Activated CD8-positive, alpha-beta memory T cell treated with anti-CD3 and anti-CD28 coated beads, Interleukin-2, amount 50 U/mL, for 48 hours (primary cell): Measurements from ENCODE around the gene HSPA4.
"Not testable (repeated sequence)": the region's sequence is repeated elsewhere in the genome, so short reads cannot be mapped to it uniquely, and the experiment has no call there.

Experiments used
- DNase-seq: peaks from one replicate; pipeline ENCODE4 v3.0.0-alpha.2; 2020

The HSPA4 gene

DNA sequence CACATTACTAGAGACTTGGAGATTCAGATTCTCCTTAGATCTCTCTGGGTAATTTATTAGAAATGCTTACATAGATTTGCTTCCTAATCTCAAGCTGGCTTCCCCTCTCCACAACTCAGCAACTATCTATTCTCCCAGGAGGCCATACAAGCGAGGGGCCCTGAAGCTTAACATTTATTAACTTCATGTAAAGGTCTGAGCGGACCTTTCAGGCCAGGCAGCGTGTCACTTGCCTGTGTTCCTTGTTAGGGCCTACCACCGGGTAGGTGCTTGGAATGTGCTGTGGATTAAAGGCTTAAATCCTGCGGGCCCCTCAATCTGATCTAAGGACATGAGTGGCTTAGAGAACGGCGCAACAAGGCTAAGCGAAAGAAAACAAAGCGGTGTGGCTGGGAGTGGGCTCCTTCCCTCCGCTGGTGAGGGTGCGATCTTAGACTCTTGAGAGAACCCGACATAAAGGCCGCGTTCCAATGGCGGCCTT, 712 bp upstream of the HSPA4 start:
- no peak for DNase-seq

DNA sequence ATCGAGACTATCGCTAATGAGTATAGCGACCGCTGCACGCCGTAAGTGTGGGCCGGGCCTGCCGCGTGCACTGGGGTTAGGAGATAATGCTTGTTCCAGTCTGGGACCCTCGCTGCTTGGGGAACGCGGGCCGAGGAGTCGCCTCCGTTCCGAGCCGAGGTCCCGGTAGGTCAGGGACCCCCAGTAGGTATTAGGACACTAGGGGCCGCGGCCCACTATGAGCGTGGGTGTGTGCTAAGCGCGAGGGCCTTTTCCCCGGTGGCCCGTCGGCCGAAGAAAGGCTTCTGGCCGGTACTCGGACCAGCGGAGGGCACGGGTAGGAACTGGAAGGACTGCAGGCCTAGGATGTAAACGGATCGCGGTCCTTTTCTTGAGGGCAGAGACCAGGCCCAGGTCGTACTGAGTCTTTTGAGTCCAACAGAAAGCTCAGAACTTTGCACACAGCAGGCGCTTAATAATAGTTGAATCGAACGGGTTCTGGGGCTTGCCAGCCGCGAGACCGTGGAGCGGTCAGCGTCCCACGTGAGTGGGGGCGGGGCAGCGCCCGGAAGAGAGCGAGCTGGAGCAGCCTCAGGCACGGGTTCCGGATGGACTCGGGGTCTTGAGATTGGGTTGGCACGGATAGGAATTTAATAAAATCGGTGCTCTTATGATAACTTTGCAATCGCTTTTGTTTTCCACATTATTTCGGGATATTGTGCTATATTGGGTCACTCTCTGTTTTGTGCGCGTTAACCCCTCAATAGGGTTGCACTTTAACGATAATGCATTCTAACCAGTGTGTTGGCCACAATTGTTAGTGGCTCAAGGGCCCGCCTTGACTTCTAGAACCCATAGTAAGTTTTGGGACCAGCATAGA, 733 bp downstream of the HSPA4 start:
- DNase-seq: peak; percentile 86

DNA sequence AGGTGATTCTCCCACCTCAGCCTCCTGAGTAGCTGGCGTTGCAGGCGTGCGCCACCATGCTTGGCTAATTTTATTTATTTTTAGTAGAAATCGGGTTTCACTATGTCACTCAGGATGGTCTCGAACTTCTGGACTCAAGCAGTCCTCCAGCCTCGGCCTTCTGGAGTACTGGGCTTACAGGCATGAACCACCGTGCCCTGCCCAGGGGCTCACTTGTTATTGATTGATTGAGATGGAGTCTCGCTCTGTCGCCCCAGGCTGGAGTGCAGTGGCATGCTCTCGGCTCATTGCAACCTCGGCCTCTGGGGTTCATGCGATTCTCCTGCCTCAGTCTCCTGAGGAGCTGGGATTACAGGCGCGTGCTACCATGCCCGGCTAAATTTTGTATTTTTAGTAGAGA, 1.6 kb downstream of the HSPA4 start:
- DNase-seq: no peak

DNA sequence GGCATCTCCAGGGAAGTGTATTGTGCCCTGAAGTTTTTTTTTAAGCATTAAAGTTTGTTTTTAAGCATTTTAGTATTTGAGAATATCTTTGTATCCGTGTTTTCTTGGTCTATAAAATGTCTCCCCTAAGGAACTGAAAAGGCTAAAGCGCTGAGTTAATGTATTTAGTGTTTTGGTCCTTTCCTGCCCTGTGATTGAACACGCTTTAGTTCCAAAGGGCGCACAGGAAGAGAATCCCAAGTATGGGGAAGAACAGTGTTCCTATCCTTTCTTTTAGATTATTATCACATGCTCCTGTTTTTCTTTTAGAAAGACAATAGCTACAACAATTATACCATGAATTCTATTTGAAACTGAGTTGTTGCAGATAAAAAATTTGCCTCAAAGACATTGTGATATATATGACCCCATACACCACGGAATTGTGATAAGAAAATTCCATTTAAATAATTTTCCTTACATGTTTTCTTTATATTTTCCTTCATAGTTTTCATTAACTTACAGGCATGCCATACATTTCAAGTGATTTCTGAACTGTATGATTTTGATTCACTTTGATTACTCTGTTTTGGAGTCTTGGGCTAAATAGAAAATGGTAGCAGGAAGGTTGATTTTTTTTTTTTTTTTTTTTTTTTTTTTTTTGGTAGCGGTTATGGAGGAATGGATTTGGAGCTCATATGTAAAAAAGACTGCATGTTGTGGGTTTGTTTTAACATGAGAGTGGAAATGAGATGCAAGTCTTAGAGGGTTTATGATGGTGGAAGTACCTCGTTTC, 3.1 kb downstream of the HSPA4 start:
- no peak for DNase-seq

DNA sequence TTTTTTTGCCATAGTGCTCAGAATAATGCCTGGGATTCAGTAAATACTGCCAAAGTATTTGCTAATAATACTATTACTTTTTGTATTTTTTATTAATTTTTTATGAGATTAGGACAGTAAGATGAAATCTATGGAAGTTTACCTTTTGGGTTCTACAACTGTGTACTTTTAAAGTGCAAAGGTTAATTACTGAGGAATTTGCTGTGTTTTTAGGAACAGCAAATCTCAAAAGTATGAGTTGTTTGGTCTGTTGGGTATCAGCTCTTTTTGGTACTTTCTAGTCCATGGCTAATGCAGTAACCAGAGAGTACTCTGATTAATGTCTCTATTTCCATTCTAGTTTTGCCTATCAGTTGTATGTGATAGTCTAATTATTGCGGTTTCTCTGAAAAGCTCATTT, 5.1 kb downstream of the HSPA4 start:
- DNase-seq: no peak

DNA sequence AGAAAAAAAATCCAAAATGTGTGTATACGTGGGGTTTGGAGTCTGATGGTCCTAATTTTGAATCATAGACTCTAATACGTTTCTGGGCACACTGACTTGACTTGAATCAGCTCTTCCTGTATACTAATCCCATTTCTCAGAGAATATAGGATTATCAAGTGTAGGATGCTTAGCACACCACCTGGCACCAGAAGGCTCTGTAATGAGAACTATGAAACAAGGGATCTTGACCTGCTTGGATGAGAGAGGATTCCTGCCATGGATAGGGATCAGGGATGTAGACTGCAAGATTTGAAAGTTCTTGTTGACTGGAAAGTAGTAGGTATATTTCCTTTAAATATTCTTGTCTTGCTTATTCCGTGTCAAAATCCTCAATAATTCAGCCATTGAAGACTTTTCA, 7.8 kb downstream of the HSPA4 start:
- DNase-seq: no peak

DNA sequence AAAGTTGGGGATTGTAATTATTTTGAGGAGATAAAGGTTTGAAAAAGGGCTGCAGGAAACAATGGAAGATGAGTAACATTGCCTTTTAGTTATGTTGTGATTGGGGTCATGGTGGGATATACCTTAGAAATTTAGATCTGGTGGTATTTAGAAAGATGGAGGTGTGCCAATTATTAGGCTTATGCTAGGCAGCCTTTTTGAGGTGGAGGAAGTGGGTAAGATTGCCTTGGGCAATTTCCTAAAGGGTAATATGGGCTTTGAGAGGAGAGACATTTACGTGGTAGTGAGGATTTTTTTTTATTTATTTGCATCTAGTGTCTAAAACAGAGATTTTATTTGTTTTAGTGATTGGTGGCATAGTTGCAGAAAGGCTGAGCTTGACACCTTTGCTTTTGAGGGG, 10.5 kb downstream of the HSPA4 start:
- no peak for DNase-seq

DNA sequence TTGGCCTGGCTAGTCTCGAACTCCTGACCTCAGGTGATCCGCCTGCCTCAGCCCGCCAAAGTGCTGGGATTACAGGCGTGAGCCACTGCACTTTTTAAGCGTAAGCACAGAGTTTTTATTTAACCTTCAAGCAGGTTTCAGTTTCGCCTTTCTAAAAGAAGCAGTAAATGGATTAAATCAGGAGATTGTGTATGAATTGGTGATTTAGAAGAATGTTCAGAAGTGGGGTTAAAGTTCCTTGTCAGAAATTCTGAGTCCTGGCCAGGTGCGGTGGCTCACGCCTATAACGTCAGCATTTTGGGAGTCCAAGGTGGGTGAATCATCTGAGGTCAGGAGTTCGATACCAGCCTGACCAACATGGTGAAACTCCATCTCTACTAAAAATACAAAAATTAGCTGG, 12.2 kb downstream of the HSPA4 start:
- DNase-seq: no peak

DNA sequence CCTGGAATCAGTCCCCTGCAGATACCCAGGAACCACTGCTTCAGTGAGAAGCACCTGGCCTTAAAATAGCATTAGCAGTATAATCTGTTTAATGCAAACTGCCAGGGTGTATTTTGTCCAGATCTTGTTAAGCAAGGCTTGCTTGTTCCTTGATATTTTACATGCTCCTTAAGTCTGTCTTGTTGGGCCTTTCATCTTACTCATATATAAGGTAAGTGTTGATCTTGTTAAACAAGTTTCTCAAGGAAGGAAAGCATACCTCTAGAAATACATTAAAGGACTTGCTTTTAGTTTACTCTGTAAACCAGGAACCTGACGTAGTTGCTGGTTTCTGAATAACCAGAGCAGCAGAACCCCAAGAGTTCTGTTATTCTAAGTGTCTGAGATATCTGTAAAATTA, 13.7 kb downstream of the HSPA4 start:
- DNase-seq: no peak

DNA sequence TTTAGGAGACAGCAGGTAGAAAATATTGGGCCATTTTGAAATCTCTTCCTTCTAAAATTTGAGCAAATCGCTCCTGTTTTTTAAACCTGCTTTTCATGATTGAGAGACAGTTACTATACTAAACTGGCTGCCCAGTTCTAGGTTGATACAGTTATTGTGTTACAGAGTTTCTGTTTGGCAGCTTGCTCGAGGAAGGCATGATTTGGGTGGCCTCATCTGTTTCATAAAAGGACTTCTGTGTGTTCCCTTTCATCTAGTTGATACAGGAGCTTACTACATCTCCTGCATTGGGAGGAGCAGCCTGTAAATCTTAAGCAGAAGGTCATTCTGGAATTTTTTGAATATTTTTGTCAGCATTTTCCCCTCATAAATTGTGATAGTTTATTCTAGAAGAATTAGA, 14.2 kb downstream of the HSPA4 start:
- no peak for DNase-seq

DNA sequence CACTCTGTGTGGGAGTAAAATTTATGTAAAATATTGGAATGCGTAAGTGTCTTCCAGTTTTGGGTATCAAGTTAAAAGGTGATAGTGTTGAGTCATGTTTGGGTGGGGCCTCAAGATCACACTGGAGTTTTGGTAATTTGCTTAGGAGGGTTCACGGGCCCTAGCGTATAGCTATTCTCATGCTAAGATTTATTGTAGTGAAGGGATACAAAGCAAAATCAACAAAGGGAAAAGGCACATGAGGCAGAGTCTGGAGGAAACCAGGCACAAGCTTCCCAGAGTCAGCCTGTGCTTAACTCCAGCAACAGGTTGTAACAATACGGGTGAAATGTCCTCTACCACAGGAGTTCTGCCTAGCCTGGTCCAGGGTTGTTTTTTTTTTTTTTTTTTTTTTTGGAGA, 20.2 kb downstream of the HSPA4 start:
- DNase-seq: no peak

DNA sequence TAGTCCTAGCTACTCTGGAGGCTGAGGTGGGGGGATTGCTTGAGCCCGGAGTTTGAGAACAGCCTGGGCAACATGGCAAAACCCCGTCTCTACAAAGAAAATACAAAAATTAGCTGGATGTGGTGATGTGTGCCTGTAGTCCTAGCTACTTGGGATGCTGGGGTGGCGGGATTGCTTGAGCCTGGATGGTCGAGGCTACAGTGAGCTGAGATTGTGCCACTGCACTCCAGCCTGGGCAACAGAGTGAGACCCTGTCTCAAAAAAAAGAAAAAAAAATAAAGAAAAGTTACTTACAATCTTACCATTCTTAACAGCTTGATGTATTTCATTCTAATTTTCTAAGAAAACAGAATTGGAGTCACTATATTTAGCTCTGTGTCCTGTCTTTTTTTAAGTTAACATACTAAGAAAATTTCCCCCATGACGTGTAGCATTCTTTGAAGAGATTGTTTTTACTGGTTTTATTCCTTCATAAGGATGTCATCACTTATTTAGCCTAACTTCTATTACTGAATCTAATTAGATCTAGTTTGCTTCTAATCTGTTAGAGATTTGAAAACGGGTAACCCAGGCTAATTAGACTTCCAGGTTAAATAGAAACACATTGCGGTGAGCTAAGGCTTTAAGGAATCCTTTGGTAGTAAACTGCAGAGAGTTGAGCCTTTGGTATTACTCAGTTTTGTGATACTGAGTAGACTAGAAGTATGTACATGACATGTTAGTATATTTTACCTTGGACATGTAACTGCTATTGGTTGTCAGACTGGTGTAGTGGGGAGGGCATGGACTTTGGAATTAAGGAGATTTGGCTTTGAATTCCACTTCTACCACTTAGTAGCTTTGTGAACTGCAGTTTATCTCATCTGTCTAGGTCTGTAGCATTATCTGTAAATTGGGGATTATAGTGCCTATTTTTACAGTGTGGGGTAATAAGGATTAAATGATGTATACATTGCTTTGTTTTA, 24.0 kb downstream of the HSPA4 start:
- DNase-seq: no peak

DNA sequence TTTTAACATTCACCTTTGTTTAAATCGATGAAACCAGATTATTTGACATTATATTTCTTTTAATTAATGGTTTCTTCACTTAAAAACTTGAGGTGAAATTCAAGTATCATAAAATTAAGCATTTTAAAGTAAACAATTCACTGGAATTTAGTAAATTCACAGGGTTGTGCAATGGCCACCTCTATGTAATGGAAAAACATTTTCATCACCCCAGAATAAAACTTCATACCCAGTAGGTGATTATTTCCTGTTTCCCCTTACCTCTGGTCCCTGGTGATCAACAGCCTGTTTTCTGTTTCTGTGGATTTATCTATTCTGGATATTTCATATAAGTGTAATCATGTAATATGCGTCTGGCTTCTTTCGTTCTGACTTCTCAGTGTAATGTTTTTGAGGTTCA, 27.2 kb downstream of the HSPA4 start:
- DNase-seq: no peak

DNA sequence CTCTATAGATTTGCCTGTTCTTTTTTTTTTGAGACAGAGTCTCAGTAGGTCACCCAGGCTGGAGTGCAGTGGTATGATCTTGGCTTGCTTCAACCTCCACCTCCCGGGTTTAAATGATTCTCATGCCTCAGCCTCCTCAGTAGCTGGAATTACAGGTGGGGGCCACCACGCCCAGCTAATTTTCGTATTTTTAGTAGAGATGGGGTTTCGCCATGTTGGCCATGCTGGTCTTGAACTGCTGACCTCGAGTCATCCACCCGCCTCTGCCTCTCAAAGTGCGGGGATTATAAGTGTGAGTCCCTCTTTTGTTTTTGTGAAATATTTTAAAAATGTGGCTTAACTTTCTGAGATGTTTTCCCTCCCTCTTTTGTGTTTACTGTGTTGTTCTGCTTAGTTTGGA, 29.2 kb downstream of the HSPA4 start:
- no peak for DNase-seq

DNA sequence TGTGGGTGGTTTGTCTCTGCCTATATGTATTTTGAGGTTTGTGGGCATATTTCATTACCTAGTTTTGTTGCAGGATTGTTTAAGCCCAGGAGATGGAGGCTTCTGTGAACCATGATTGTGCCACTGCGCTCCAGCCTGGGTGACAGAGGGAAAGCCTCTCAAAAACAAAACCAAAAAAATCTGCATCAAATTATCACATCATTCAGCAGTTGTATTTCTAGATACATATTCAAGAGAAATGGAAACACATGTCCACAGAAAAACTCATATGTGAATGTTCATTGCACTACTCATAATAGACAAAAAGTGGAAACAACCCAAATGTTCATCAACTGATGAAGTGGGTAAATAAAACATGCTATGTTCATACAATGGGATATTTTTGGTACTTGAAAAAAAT, 29.9 kb downstream of the HSPA4 start:
- no peak for DNase-seq

DNA sequence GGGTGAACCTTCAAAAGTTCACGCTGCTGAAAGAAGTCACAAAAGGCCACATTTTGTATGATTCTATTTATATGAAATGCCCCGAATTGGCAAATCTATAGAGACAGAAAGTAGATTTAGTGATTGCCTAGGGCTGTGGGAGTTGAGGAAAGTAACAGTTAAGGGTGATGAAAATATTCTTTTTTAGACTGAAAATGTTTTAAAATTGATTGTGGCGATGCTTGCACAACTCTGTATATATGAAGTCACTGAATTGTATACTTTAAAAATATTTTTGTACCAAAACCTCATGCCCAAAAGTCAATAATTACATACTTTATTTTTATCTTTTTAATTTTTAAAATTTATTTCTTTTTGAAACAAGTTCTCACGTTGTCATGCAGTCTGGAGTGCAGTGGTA, 30.3 kb downstream of the HSPA4 start:
- no peak for DNase-seq

DNA sequence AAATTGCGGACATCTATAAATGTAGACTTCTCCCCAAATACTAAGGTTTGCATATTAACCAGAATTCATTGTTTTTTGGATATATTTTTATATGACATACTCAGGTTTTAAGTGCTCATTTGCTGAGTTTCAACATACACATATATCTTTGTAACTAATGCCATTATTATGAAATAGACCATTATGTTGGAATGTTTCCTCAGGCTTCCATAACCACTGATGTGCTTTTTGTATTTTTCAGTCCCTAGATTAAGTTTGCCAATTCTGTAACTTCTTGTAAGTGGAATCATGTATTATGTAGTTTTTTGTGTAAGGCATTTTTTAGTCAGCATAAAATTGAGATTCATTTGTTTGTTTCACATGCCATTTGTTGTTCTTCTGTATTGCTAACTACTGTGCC, 32.1 kb downstream of the HSPA4 start:
- no peak for DNase-seq

DNA sequence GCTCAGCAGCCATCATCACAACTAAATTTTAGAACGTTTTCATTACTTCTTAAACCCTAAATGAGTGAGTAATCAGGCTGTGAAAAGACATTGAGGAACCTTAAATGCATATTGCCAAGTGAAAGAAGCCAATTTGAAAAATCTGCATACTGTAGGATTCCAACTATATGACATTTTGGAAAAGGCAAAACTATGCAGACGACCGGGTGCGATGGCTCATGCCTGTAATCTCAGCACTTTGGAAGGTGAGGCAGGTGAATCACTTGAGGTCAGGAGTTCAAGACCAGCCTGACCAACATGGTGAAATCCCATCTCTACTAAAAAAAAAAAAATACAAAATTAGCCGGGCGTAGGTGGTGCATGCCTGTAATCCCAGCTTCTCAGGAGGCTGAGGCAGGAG, 33.4 kb downstream of the HSPA4 start:
- not testable (repeated sequence) for DNase-seq

DNA sequence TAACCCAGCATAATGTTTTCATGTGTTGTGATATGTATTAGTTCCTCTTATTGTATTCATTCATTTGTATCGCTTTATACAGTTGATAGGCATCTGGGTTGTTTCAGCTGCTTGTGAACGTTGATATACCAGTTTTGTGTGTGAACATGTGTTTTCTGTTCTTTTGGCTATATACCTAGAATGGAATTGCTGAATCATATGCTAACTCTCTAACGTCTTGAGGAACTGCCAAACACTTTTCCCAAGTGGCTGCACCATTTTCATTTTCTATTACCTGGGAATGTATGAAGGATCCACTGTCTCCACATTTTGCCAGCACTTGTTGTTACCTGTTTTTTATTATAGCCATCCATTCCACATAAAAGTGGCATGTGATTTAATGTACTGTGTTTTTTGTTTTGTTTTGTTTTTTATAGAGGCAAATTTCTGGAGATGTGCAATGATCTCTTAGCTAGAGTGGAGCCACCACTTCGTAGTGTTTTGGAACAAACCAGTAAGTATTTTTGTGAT, 34.6 kb downstream of the HSPA4 start:
- DNase-seq: no peak

DNA sequence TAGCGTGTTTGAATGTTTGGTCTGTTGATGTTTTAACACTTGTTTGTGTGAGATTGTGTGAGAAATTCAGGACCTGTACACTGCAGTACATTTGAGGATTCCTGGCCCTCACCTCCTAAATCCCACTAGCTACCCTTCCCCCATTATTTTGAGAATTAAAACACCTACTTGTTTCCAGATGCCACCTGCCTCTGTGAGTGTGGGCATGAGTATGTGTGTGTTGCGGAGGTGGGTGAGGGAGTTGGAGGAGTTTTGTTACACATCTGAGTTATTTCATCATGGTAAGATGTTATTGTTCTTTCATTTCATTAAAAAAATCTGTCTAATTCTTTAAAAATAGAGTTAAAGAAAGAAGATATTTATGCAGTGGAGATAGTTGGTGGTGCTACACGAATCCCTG, 36.3 kb downstream of the HSPA4 start:
- DNase-seq: no peak

DNA sequence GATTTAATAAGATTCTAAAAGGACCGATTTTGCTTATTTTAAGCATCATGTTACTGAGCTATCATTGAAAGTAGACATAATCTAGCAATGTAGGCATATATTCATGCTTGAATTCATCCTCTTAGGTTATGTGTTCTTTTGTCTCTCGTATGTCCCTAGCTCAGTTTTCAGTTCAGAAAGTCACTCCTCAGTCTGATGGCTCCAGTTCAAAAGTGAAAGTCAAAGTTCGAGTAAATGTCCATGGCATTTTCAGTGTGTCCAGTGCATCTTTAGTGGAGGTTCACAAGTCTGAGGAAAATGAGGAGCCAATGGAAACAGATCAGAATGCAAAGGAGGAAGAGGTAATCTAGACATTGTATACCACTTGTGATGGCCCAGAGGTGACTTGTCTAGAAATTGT, 39.2 kb downstream of the HSPA4 start:
- DNase-seq: no peak

DNA sequence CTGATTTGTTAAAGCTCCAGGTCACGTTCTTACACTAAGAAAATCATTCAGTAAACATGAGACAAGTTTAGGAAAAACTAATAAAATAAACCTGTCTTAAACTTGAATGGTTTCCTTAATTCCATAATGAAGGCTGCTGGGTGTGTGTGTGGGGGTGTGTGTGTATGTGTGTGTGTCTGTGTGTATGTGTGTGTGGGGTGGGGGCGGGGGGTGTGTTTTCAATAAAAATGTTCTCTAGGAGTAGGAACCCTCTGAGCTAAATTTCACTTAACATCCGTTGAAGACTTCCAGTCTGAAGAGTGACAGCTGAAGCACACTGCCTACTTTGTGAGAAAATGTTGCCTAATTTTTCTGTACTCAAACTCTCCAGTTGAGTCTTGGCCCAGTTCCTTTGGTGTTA, 54.5 kb downstream of the HSPA4 start:
- DNase-seq: no peak
